ENCODE data around the gene ACTA2.

The ACTA2 gene

DNA sequence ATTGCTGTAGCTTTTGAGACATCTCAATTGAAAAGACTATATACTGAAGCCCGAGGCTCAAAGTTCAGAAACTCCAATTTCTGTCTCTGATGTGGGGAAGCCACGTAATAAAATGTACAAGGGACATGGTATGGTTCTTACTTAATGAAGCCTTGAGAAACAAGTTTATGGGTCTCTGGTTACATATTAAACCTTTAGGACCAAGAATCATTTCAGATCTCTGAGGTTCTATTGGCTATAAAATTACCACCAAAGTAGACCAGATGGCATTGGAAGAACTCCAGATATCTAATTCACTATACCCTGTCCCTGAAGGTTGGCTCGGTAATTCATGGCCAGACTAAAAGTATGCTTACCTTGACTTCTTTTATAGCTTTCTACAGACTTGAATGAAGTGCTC is 48.9 kb downstream of the ACTA2 start:
- no peak for DNase-seq (ENCODE audit: extremely low read depth, low read depth)
- TF ChIP-seq, protein P1, sequence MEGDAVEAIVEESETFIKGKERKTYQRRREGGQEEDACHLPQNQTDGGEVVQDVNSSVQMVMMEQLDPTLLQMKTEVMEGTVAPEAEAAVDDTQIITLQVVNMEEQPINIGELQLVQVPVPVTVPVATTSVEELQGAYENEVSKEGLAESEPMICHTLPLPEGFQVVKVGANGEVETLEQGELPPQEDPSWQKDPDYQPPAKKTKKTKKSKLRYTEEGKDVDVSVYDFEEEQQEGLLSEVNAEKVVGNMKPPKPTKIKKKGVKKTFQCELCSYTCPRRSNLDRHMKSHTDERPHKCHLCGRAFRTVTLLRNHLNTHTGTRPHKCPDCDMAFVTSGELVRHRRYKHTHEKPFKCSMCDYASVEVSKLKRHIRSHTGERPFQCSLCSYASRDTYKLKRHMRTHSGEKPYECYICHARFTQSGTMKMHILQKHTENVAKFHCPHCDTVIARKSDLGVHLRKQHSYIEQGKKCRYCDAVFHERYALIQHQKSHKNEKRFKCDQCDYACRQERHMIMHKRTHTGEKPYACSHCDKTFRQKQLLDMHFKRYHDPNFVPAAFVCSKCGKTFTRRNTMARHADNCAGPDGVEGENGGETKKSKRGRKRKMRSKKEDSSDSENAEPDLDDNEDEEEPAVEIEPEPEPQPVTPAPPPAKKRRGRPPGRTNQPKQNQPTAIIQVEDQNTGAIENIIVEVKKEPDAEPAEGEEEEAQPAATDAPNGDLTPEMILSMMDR (IDR thresholded peaks at IDR 0.05; ENCODE audit: low read depth, low read length) = no peak

DNA sequence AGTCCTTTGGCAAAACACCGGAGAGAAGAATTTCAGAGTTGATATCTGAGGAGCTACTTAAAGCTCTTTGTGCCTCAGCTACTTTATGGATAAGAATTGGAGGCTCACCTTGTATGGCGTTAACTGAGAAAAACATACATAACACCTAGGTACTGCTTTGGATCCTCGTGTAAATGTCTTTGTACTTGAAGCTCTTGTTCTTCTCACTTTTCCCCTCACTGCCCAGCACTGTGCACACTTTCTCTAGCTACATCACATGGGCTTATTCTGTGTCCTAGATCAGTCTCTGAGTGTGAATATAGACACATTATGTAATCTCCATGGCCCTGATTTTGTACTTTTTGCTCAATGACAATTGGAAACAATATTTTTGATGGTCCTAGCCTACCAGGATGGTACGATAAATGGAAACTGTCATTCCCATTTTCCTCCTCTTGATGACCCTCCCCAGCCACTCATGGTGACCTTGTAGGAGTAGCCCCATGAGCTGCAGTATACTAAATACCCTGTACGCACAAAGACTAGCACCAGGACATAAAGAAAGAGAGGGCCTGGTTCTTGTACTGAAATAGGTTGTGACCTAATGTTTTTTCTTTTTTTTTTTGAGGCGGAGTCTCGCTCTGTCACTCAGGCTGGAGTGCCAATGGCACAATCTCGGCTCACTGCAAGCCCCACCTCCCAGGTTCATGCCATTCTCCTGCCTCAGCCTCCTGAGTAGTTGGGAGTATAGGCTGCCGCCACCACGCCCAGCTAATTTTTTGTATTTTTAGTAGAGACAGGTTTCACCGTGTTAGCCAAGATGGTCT is 50.4 kb downstream of the ACTA2 start:
- DNase-seq (ENCODE audit: extremely low read depth, low read depth) = no peak
- TF ChIP-seq, protein P1 (IDR thresholded peaks at IDR 0.05; ENCODE audit: low read depth, low read length) = no peak

DNA sequence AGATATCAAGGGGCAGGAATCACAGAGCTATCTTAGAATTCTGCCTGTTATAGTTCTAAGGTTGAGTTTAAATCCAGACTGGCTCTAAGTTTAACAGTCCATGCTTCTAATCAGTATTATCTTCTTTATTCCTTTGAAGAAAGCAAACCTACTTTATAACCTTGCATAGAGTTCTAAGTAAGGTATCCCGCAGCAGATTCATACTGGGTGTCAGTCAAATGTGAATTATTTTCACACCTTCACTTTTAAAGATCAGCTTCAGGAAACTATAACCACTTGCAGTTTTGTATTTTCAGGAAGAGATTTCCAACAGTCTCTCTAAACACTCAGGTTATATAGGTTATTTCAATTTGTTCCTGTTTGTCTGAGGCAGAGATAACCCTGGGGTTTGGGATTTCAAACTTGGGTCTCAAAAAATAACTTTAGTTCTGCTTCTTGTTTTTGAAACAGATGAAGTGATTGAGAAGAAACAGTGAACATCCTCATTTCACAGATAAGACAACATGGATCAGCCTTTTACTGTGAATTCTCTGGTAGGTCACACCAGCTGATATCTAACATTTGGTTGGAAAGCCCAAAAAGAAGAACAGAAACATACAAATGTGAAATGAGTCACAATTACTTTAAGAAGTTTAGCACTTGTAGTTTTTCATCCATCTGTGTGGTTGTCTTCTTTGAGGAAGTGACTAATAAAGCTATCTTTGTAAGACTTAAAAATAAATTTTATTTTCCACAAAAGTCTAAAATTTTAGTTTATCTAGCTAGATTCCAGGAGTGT is 51.2 kb downstream of the ACTA2 start:
- TF ChIP-seq, protein P1 (IDR thresholded peaks at IDR 0.05; ENCODE audit: low read depth, low read length) = no peak
- no peak for DNase-seq (ENCODE audit: extremely low read depth, low read depth)

DNA sequence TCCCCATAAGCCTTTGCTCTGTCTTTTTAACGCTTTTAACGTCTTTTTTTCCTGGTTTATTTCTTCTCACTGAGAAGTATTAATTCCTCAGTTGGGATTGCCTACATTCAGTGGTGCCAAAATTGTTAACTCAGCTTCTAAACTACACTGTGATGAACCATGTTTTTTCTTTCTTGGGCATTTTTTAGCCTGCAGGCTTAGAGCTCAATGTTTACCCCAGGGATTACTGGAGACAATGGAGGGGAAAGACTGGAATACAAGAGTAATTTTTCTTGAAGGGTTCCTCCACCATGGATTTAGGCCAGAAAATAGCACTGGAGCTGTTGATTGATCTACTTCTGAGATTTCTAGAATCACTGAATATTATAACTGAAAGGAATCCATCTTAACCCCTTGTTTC is 52.7 kb downstream of the ACTA2 start:
- DNase-seq (ENCODE audit: extremely low read depth, low read depth) = no peak
- TF ChIP-seq, protein P1 (IDR thresholded peaks at IDR 0.05; ENCODE audit: low read depth, low read length) = no peak

DNA sequence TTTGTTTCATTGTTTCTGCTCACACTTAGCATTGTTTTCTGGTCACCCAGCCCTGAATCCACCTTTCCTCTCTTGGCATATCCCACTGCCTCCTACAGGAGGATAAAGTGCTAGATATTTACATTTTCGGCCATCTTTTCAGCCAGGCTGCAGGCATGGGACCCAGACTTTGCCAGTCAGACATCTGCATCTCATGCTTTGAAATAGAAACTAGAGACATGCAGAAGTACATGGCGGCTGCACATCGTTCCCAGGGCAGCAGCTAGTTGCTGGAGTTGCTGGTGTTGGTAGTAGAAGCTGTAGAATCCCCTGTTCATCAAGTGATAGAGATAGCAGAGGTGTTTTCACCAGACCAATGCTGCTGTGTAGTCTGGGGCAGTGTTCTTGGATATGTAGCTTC is 53.8 kb downstream of the ACTA2 start:
- no peak for DNase-seq (ENCODE audit: extremely low read depth, low read depth)
- TF ChIP-seq, protein P1 (IDR thresholded peaks at IDR 0.05; ENCODE audit: low read depth, low read length) = no peak

DNA sequence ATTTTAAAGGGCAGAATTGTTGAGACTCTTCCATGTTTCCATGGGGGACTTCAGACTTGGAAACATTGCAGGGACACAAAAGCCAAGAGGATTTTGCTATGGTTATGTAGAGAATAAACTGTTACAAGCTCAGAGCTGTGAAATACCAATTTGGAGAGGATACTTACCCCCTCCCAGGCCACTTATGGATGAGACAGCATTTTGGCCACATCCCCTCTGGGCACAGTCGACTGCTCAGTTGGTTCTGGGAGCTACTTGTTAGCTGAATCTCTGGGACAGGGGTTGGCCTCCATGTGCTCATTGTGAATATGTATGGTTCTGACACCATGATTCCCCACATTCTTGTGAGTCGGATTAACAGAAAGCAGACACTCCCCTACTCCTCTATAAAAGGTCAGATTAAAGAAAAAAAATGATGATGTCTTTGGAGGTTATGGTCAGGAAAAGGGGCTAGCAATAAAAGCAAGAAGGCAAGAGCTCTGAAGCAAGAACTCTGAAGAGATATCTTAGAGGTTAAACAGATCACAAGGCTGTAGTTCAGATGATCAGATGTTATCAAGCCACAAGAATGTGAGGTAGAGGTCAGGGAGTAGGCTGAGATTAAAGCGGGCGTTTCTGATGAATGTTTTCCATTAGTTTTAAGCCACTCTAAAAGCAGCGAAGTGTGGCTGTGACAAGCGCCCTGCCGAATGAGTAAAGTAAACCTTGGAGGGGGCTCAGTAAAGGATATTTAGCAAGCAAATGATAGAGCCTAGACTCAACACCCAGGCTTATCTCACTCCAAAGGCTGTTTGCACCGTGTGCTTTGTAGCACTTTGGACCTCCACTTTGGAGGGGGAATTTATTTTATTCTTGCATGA is 55.3 kb downstream of the ACTA2 start:
- no peak for DNase-seq (ENCODE audit: extremely low read depth, low read depth)
- TF ChIP-seq, protein P1 (IDR thresholded peaks at IDR 0.05; ENCODE audit: low read depth, low read length) = no peak
